DND-41 (cell line): ENCODE data around the gene ACTL8.

Source experiments
- ATAC-seq: fragments of 200-7000 bp; cut with Tn5 transposase; 3 replicates; pipeline ENCODE4 v1.9.1; 2021; ENCODE audit warnings: low read depth; ENCODE audit not compliant: insufficient read depth
- DNase-seq: peaks from one replicate; pipeline ENCODE4 v3.0.0-alpha.2; 2020
- H2AFZ ChIP-seq: 2 replicates; pipeline ENCODE4 v1.6.0; 2012; ENCODE audit warnings: low read depth, low read length
- H3K27ac ChIP-seq: 2 replicates; pipeline ENCODE4 v1.5.1; 2012; ENCODE audit warnings: low read length, inconsistent platforms
- H3K27me3 ChIP-seq: fragments of 200-600 bp; sonication (generic); 2 replicates; pipeline ENCODE4 v1.6.0; 2012; ENCODE audit warnings: low read length, mild to moderate bottlenecking, inconsistent platforms; ENCODE audit not compliant: insufficient read depth, poor library complexity
- H3K36me3 ChIP-seq: 2 replicates; pipeline ENCODE4 v1.5.1; 2012; ENCODE audit warnings: low read length, inconsistent platforms; ENCODE audit not compliant: insufficient read depth
- H3K4me1 ChIP-seq: 2 replicates; pipeline ENCODE4 v1.5.1; 2012; ENCODE audit warnings: mild to moderate bottlenecking, low read length; ENCODE audit not compliant: insufficient read depth
- H3K4me2 ChIP-seq: 2 replicates; pipeline ENCODE4 v1.6.0; 2012; ENCODE audit warnings: mild to moderate bottlenecking, moderate library complexity, low read length, inconsistent platforms; ENCODE audit not compliant: insufficient read depth
- H3K4me3 ChIP-seq, 2 experiments: fragments of 200-600 bp in 1 of 2; shearing (Covaris generic) in 1 of 2; 2 replicates each; pipeline ENCODE4 v1.5.1; 2012 to 2016; ENCODE audit warnings: inconsistent platforms in 2 of 2, low read length in 2 of 2, mild to moderate bottlenecking in 2 of 2, low read depth in 1 of 2, moderate library complexity in 1 of 2
- H3K79me2 ChIP-seq: 2 replicates; pipeline ENCODE4 v1.6.0; 2012; ENCODE audit warnings: low read length, inconsistent platforms; ENCODE audit not compliant: insufficient read depth
- H3K9ac ChIP-seq: 2 replicates; pipeline ENCODE4 v1.6.0; 2012; ENCODE audit warnings: low read depth, mild to moderate bottlenecking, inconsistent platforms, low read length, moderate library complexity
- H3K9me3 ChIP-seq: 2 replicates; pipeline ENCODE4 v1.5.1; 2012; ENCODE audit warnings: low read length, moderate library complexity, mild to moderate bottlenecking, inconsistent platforms; ENCODE audit not compliant: insufficient read depth, severe bottlenecking
- H4K20me1 ChIP-seq: 2 replicates; pipeline ENCODE4 v1.6.0; 2012; ENCODE audit warnings: low read length; ENCODE audit not compliant: insufficient read depth
- EZH2 ChIP-seq: IDR thresholded peaks from 3 replicates; pipeline ENCODE4 v1.6.1; 2012; ENCODE audit warnings: borderline replicate concordance, low read depth, mild to moderate bottlenecking, moderate library complexity, low read length, inconsistent platforms; ENCODE audit not compliant: severe bottlenecking
- TF ChIP-seq, protein P1 (sequence below): IDR thresholded peaks from 2 replicates; pipeline ENCODE4 v1.5.1; 2012; ENCODE audit warnings: borderline replicate concordance, low read length, moderate library complexity, mild to moderate bottlenecking; ENCODE audit not compliant: poor library complexity, severe bottlenecking; ENCODE audit errors: extremely low read depth

Gene ACTL8

DNA sequence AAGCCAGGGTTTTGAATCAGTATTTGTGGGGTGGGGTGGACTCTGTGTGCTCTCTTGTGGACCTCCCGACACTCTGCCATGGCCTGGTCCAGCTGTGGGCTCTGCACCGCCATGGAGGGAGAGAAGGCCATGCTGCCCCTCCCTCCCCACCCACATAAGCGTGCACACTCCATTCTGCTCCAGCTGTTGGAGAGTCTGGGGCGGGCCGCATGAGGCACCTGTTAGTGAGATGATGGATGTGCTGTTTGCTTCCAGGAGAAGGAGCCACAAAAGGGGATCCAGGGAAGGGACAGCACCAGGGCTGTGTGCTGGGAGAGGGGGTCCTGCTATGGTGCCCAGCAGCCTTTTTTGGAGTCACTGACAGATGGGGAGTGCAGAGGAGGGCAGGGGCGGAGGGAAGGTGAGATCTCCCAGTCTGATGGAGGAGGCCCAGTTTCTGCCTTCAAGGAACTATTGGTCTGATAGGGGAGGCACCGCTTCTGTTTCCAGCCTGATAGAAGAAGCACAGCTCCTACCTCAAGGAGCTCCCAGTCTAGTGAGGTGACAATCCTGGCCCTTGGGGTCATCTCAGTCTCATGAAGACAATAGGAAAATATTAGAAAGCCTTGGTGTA lies 101.5 kb downstream of the ACTL8 start:
- Histone ChIP-seq H4K20me1 (no peaks in the 10 kb centered on the region), H3K36me3 (no peaks in the 10 kb centered on the region), H3K27ac (no peak overlapping the region), H3K4me2 (no peak overlapping the region), H2AFZ (no peak overlapping the region), H3K9ac (no peak overlapping the region), H3K9me3 (no peaks in the 10 kb centered on the region), H3K27me3 (no peaks in the 10 kb centered on the region), H3K79me2 (no peaks in the 10 kb centered on the region), H3K4me1 (no peaks in the 10 kb centered on the region), H3K4me3 (no peak overlapping the region)
- ATAC-seq (no peak), DNase-seq (no peak)
- no peak for TF ChIP-seq EZH2
- TF ChIP-seq, protein P1, sequence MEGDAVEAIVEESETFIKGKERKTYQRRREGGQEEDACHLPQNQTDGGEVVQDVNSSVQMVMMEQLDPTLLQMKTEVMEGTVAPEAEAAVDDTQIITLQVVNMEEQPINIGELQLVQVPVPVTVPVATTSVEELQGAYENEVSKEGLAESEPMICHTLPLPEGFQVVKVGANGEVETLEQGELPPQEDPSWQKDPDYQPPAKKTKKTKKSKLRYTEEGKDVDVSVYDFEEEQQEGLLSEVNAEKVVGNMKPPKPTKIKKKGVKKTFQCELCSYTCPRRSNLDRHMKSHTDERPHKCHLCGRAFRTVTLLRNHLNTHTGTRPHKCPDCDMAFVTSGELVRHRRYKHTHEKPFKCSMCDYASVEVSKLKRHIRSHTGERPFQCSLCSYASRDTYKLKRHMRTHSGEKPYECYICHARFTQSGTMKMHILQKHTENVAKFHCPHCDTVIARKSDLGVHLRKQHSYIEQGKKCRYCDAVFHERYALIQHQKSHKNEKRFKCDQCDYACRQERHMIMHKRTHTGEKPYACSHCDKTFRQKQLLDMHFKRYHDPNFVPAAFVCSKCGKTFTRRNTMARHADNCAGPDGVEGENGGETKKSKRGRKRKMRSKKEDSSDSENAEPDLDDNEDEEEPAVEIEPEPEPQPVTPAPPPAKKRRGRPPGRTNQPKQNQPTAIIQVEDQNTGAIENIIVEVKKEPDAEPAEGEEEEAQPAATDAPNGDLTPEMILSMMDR = no peak

DNA sequence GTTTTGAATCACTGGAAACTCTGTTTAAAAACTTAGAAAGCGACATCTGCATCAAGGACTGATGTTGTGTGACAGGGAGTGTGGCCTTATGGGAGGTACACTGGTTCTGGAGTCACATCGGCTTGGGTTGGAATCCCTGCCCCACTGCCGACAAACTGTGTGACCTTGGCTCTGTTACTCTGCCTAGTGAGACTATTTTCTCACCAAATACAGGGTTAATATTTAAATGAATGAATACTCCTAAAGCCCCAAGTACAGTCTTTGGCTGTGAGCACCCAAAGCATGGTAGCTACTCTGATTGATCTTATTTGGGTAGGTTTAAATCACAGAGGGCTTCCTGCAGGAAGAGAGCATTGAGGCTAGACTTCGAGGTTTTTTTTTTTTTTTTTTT lies 102.0 kb downstream of the ACTL8 start:
- Histone ChIP-seq H3K79me2 (no peaks in the 10 kb centered on the region), H3K4me2 (no peak overlapping the region)
- no peak for ATAC-seq

DNA sequence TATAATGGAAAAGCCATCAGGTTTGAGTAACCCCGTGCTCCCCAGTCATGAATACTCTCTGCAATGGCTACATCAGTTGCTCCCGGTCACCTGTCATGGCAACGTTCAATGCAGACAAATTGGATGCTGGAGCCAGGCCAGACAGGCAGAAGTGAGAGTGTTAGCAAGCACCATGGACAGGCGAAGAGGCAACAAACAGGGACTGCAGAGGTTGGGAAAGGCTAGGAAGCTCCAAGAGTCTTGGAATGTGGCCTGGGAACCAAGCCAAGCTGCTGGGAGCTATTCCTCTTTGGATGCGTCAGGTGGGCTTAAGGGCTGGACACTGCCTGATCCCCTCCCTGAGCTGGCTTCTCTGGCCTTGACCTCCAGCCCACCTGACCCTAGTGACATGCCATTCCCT lies 102.9 kb downstream of the ACTL8 start:
- no peaks in the 10 kb centered on the region for H3K79me2 ChIP-seq
- TF ChIP-seq, protein P1 = no peak
- TF ChIP-seq EZH2 = no peak
- H3K9ac ChIP-seq = no peak overlapping the region
- DNase-seq = no peak
- H3K27ac ChIP-seq = no peak overlapping the region
- H2AFZ ChIP-seq = no peak overlapping the region
- no peaks in the 10 kb centered on the region for H3K36me3 ChIP-seq
- H3K9me3 ChIP-seq = no peaks in the 10 kb centered on the region
- no peaks in the 10 kb centered on the region for H3K27me3 ChIP-seq
- no peak overlapping the region for H3K4me3 ChIP-seq
- no peak overlapping the region for H3K4me2 ChIP-seq
- ATAC-seq = no peak
- no peaks in the 10 kb centered on the region for H4K20me1 ChIP-seq
- H3K4me1 ChIP-seq = no peaks in the 10 kb centered on the region

More for the DNA sequence above, 102.0 kb downstream of the ACTL8 start:
- H3K36me3 ChIP-seq = no peaks in the 10 kb centered on the region
- no peak overlapping the region for H3K27ac ChIP-seq
- H2AFZ ChIP-seq = no peak overlapping the region
- H3K4me1 ChIP-seq = no peaks in the 10 kb centered on the region
- no peak for DNase-seq
- H3K9ac ChIP-seq = no peak overlapping the region
- TF ChIP-seq, protein P1 = no peak
- no peak for TF ChIP-seq EZH2
- no peaks in the 10 kb centered on the region for H3K27me3 ChIP-seq
- no peaks in the 10 kb centered on the region for H4K20me1 ChIP-seq
- H3K4me3 ChIP-seq = no peak overlapping the region
- no peaks in the 10 kb centered on the region for H3K9me3 ChIP-seq
